Activated naive CD4-positive, alpha-beta T cell treated with anti-CD3 and anti-CD28 coated beads for 36 hours (primary cell): ENCODE results near the gene SOX8. TPM values are rescaled to one million over a fixed set of nuclear protein-coding genes. Genes with fewer than 3 reads are reported as not detected.

Experiments used
- CTCF ChIA-PET: fragments of 350-600 bp; sonication (Branson Sonifier 250); formaldehyde crosslinking; loops from one replicate; lab custom pipeline; 2021; ENCODE audit warnings: antibody characterized with exemption; lab: Charles Lee
- DNase-seq: peaks from one replicate; pipeline ENCODE4 v3.0.0-alpha.2; 2020
- H3K27ac Mint-ChIP-seq: one replicate; pipeline ENCODE4 v1.8.0; 2021; ENCODE audit warnings: mild to moderate bottlenecking, mixed read lengths
- H3K27me3 Mint-ChIP-seq: one replicate; pipeline ENCODE4 v1.8.0; 2021; ENCODE audit warnings: low read depth, mixed read lengths
- H3K36me3 Mint-ChIP-seq: one replicate; pipeline ENCODE4 v1.8.0; 2021; ENCODE audit warnings: low read depth, mixed read lengths
- H3K4me1 Mint-ChIP-seq: one replicate; pipeline ENCODE4 v1.8.0; 2021; ENCODE audit warnings: low read depth, mixed read lengths
- H3K4me3 Mint-ChIP-seq: one replicate; pipeline ENCODE4 v1.8.0; 2021; ENCODE audit warnings: mild to moderate bottlenecking, moderate library complexity, mixed read lengths
- H3K9me3 Mint-ChIP-seq: one replicate; pipeline ENCODE4 v1.8.0; 2021; ENCODE audit warnings: mixed read lengths
- intact Hi-C: fragments of 100-400 bp; cut with micrococcal nuclease; formaldehyde crosslinking; loops from one replicate; pipeline ENCODE4 v1.15.1; 2023
- total RNA-seq, 2 experiments: library from RNA; stranded (reverse); gene quantifications; one replicate each; pipeline ENCODE4 v1.2.3, GENCODE V29; 2021

SOX8 gene
- total RNA-seq, 2 experiments from 2014 or later = 0.74 to 1.0 TPM

- Mint-ChIP-seq H3K27me3 (peaks cover 3% of the 10 kb centered on the region), H3K4me3 (no peak overlapping the region), H3K36me3 (no peaks in the 10 kb centered on the region), H3K27ac (no peak overlapping the region), H3K9me3 (no peaks in the 10 kb centered on the region), H3K4me1 (peaks cover 18% of the 10 kb centered on the region)
- DNase-seq = no peak
- CTCF ChIA-PET = interaction anchor here (1.3 kb wide), 1 partner anchor 14 kb away, joined by 3 read pairs; no protein-coding TSS in a partner anchor
- intact Hi-C loops = loop anchor here (10.0 kb wide), 1 partner anchor 173 kb away; the partner anchor contains the start of gene GNG13
These were observed 3.7 kb upstream of the SOX8 start for GRCh38 chr16:977896-978295.

GRCh38 chr16:978403-978802 is 3.2 kb upstream of the SOX8 start:
- Mint-ChIP-seq H3K4me3 (no peak overlapping the region), H3K4me1 (peaks cover 19% of the 10 kb centered on the region), H3K36me3 (no peaks in the 10 kb centered on the region), H3K27me3 (peaks cover 3% of the 10 kb centered on the region), H3K9me3 (no peaks in the 10 kb centered on the region), H3K27ac (no peak overlapping the region)
- CTCF ChIA-PET = interaction anchor here (1.3 kb wide), 1 partner anchor 15 kb away, joined by 3 read pairs; no protein-coding TSS in a partner anchor
- no peak for DNase-seq
- intact Hi-C loops = loop anchor here (10.0 kb wide), 1 partner anchor 174 kb away; the partner anchor contains the start of gene GNG13

DNA sequence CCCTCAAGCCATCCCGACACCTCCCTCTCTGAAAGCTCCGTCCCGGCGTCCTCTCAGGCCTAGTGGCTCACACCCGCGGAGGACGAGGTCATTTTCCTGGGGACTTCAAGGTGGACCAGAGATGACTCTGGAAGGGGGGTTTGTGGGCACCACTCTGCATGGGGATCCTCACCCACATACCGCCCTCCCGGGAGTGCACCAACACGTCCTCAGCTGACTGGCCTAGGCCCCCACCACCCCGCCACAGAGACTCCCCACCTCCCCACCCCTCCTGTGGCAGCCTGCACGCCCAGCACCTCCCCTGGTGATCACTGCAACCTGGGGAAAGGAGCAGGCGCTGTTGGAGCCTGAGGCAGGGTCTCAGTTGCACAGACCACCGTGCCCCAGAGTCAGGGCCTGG is 2.4 kb upstream of the SOX8 start:
- Mint-ChIP-seq H3K4me3 (no peak overlapping the region), H3K27ac (no peak overlapping the region), H3K27me3 (peaks cover 3% of the 10 kb centered on the region), H3K9me3 (no peaks in the 10 kb centered on the region), H3K36me3 (no peaks in the 10 kb centered on the region), H3K4me1 (peaks cover 19% of the 10 kb centered on the region)
- CTCF ChIA-PET = interaction anchor here (1.3 kb wide), 1 partner anchor 15 kb away, joined by 3 read pairs; no protein-coding TSS in a partner anchor
- DNase-seq = no peak
- intact Hi-C loops = loop anchor here (10.0 kb wide), 1 partner anchor 174 kb away; the partner anchor contains the start of gene GNG13

DNA sequence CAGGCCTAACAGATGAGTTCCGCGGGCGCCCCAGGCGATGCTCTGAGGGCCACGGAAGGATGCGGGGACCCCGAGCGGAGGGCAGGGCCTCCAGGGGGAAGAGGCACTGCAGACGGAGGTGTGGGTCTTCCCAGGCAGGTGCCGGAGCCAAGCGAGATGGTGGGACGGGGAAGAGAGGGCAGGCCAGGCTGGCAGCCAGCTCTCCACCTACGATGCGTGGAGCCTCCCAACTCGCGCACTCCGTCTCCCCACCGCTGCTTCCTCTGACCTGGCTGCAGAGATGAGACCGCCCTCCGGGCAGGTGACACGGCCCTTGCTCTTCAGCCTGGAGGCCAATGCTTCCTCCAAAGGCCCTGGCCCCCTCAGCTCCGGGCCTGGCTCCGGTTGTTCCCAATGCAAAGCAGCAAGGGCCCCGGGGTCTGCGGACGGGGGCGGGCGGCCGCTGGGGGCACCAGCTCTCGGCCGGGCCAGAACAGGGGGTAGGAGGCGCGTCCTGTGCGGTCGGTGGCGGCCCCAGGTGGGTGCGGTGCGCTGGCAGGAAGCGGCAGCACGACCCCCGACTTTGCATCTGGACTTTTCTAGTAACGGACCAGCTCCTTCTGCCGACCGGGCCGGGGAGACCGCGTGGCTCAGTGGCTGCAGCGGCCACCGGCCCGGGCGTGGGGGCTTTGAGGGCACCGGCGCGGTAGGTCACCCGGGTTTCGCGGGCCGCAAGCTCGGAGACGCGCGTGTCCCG is 1.5 kb upstream of the SOX8 start:
- H3K9me3 Mint-ChIP-seq = no peaks in the 10 kb centered on the region
- intact Hi-C loops = loop anchor here (2.0 to 10.0 kb wide), 2 partner anchors 25 to 175 kb away; partner anchors contain the start of gene GNG13
- H3K27me3 Mint-ChIP-seq = peaks cover 3% of the 10 kb centered on the region
- CTCF ChIA-PET = no interaction called here
- DNase-seq = no peak
- H3K4me3 Mint-ChIP-seq = no peak overlapping the region
- peaks cover 19% of the 10 kb centered on the region for H3K4me1 Mint-ChIP-seq
- no peaks in the 10 kb centered on the region for H3K36me3 Mint-ChIP-seq
- H3K27ac Mint-ChIP-seq = no peak overlapping the region

DNA sequence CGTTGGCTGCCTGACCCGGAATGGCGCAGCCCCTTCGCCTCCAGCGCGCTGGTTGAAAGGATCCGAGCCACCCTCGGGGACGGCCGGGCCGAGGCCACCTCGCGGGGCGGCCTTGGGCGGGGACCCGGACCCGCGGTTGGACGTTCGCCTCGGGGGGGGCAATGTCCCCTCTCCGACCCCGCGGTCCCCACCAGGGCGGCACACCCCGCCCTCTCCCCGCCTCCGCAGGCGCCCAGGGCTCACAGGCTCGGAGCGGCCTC is 1.0 kb upstream of the SOX8 start:
- CTCF ChIA-PET = no interaction called here
- H3K4me1 Mint-ChIP-seq = peaks cover 19% of the 10 kb centered on the region
- H3K27me3 Mint-ChIP-seq = peaks cover 3% of the 10 kb centered on the region
- no peaks in the 10 kb centered on the region for H3K9me3 Mint-ChIP-seq
- H3K27ac Mint-ChIP-seq = no peak overlapping the region
- DNase-seq = no peak
- intact Hi-C loops = loop anchor here (2.0 kb wide), 1 partner anchor 24 kb away; no protein-coding TSS in a partner anchor
- no peaks in the 10 kb centered on the region for H3K36me3 Mint-ChIP-seq
- no peak overlapping the region for H3K4me3 Mint-ChIP-seq

- CTCF ChIA-PET = interaction anchor here (1.3 kb wide), 1 partner anchor 13 kb away, joined by 3 read pairs; no protein-coding TSS in a partner anchor
- intact Hi-C loops = no loop called here
These were observed 824 bp downstream of the SOX8 start for GRCh38 chr16:982145-983043.

GRCh38 chr16:983044-984030 is 1.8 kb downstream of the SOX8 start:
- Mint-ChIP-seq H3K4me1 (peaks cover 13% of the 10 kb centered on the region), H3K36me3 (no peaks in the 10 kb centered on the region), H3K27ac (no peak overlapping the region), H3K9me3 (no peaks in the 10 kb centered on the region), H3K27me3 (peaks cover 3% of the 10 kb centered on the region), H3K4me3 (peak overlapping the region; percentile 30)
- CTCF ChIA-PET = no interaction called here
- DNase-seq = no peak
- intact Hi-C loops = no loop called here

More at GRCh38 chr16:982145-983043, 824 bp downstream of the SOX8 start:
- Mint-ChIP-seq H3K4me3 (peak overlapping the region; percentile 30), H3K27me3 (peaks cover 3% of the 10 kb centered on the region), H3K27ac (no peak overlapping the region), H3K36me3 (no peaks in the 10 kb centered on the region), H3K9me3 (no peaks in the 10 kb centered on the region), H3K4me1 (peaks cover 19% of the 10 kb centered on the region)
- DNase-seq = no peak

- no peaks in the 10 kb centered on the region for H3K9me3 Mint-ChIP-seq
- peaks cover 3% of the 10 kb centered on the region for H3K27me3 Mint-ChIP-seq
- no peak overlapping the region for H3K4me3 Mint-ChIP-seq
- intact Hi-C loops = no loop called here
- CTCF ChIA-PET = no interaction called here
- no peaks in the 10 kb centered on the region for H3K36me3 Mint-ChIP-seq
- H3K27ac Mint-ChIP-seq = no peak overlapping the region
- DNase-seq = no peak
- peaks cover 13% of the 10 kb centered on the region for H3K4me1 Mint-ChIP-seq
These were observed 2.6 kb downstream of the SOX8 start for GRCh38 chr16:984121-984694.

DNA sequence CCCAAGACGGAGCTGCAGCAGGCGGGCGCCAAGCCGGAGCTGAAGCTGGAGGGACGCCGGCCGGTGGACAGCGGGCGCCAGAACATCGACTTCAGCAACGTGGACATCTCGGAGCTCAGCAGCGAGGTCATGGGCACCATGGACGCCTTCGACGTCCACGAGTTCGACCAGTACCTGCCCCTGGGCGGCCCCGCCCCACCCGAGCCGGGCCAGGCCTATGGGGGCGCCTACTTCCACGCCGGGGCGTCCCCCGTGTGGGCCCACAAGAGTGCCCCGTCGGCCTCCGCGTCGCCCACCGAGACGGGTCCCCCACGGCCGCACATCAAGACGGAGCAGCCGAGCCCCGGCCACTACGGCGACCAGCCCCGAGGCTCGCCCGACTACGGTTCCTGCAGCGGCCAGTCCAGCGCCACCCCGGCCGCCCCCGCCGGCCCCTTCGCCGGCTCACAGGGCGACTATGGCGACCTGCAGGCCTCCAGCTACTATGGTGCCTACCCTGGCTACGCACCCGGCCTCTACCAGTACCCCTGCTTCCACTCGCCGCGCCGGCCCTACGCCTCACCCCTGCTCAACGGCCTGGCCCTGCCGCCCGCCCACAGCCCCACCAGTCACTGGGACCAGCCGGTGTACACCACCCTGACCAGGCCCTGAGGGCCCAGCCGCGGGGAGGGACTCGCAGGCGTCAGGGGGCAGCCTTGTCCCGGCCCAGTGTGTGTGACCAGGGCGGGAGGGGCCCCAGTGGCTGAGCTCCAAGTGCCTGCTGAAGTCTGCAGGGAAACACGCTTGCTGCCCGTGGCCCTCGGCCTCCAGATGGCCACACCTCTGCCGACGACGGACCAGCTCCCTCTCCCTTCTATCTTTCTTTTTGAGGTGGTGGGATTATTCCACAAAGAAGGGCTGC is 3.4 kb downstream of the SOX8 start:
- Mint-ChIP-seq H3K4me1 (peaks cover 13% of the 10 kb centered on the region), H3K4me3 (no peak overlapping the region), H3K27me3 (peaks cover 3% of the 10 kb centered on the region), H3K36me3 (no peaks in the 10 kb centered on the region), H3K27ac (no peak overlapping the region), H3K9me3 (no peaks in the 10 kb centered on the region)
- CTCF ChIA-PET = no interaction called here
- intact Hi-C loops = no loop called here
- no peak for DNase-seq

GRCh38 chr16:985646-986400 is 4.3 kb downstream of the SOX8 start:
- Mint-ChIP-seq H3K27me3 (peaks cover 3% of the 10 kb centered on the region), H3K4me1 (peaks cover 13% of the 10 kb centered on the region), H3K36me3 (no peaks in the 10 kb centered on the region), H3K4me3 (no peak overlapping the region), H3K9me3 (no peaks in the 10 kb centered on the region), H3K27ac (no peak overlapping the region)
- DNase-seq = no peak
- CTCF ChIA-PET = no interaction called here
- intact Hi-C loops = no loop called here
